Measurements from ENCODE around the gene PARP16. TPM values are rescaled to one million over a fixed set of nuclear protein-coding genes. Genes with fewer than 3 reads are reported as not detected.

PARP16 gene
- total RNA-seq, 1 experiment from 2014 or later: 9.7 TPM

DNA sequence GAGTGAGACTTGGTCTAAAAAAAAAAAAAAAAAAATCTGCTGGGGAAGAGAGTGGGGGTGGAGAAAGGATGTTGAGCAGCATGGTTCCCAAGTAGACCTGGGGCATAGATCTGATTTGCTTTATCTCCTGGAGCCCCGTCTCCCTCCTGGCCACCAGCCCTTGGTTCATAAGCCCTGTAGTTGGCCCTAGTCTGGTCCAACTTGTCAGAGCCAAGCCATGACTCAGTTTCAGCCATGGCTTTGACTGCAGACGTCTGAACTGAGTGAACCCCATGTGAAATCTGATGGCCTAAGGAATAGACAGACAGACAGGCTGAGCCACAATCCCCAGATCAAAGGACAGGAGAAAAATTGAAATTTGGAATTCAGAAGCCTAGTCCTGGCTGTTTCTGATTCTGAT is 73.4 kb downstream of the PARP16 start:
- CTCF ChIA-PET: no interaction called here
- Histone ChIP-seq H2AFZ (ENCODE audit: low read depth, low read length, poor library complexity, severe bottlenecking) (no peak overlapping the region), H4K20me1 (ENCODE audit: insufficient read depth) (no peaks in the 10 kb centered on the region), H3K79me2 (ENCODE audit: insufficient read depth, low read length) (no peaks in the 10 kb centered on the region), H3K9ac (ENCODE audit: low read length) (no peak overlapping the region), H3K4me3 (replicated peaks in 1 of 2; ENCODE audit: low read depth in 1 of 2, low read length in 2 of 2) (no peak overlapping the region), H3K27ac (ENCODE audit: low read depth, low read length) (no peak overlapping the region), H3K9me2 (ENCODE audit: insufficient read depth) (0 out of 2 replicates have a peak, but pooled peaks cover 2% of the 10 kb centered on the region), H3K27me3 (ENCODE audit: insufficient read depth, low read length) (no peaks in the 10 kb centered on the region), H3K4me2 (ENCODE audit: low read length) (no peak overlapping the region), H3K36me3 (ENCODE audit: control insufficient read depth in 1 of 2, insufficient read depth in 2 of 2, low read length in 2 of 2) (no peaks in the 10 kb centered on the region), H3K4me1 (ENCODE audit: control insufficient read depth in 1 of 2, insufficient read depth in 2 of 2, low read length in 2 of 2) (peaks cover 2 to 8% of the 10 kb centered on the region in 2 experiments; a peak in 1 of 4 replicates), H3K9me3 (ENCODE audit: control insufficient read depth in 1 of 2, insufficient read depth in 1 of 2, low read depth in 1 of 2, low read length in 2 of 2) (no peaks in the 10 kb centered on the region)
- intact Hi-C loops (cut with micrococcal nuclease): no loop called here
- no TSS peak for BruUV-seq (replicated peaks)
- ATAC-seq (no peak), DNase-seq (ENCODE audit: low read depth, low spot score) (no peak)
- RAD21 ChIA-PET (ENCODE audit: low non-redundant PET in 1 of 2, low total read pairs in 2 of 2, uncharacterized antibody in 2 of 2, unreplicated experiment in 2 of 2): no interaction called here
- TF ChIP-seq, protein P1, sequence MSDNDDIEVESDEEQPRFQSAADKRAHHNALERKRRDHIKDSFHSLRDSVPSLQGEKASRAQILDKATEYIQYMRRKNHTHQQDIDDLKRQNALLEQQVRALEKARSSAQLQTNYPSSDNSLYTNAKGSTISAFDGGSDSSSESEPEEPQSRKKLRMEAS (IDR thresholded peaks at IDR 0.05): no peak
- no peak for TF ChIP-seq CEBPB (IDR thresholded peaks at IDR 0.05; ENCODE audit: low read depth)
- no peak for TF ChIP-seq SP1 (IDR thresholded peaks at IDR 0.05; ENCODE audit: low read depth)
- no peak for TF ChIP-seq CBX3 (IDR thresholded peaks at IDR 0.05; ENCODE audit: low read depth)
- no peak for TF ChIP-seq RAD21 (IDR thresholded peaks at IDR 0.05; ENCODE audit: low read depth)
- TF ChIP-seq YY1 (IDR thresholded peaks at IDR 0.05; ENCODE audit: extremely low read depth, insufficient replicate concordance, low read depth, low read length): no peak
- TF ChIP-seq POLR2AphosphoS5 (IDR thresholded peaks at IDR 0.05; ENCODE audit: low read depth, low read length): no peak
- POLR2A ChIA-PET: no interaction called here

DNA sequence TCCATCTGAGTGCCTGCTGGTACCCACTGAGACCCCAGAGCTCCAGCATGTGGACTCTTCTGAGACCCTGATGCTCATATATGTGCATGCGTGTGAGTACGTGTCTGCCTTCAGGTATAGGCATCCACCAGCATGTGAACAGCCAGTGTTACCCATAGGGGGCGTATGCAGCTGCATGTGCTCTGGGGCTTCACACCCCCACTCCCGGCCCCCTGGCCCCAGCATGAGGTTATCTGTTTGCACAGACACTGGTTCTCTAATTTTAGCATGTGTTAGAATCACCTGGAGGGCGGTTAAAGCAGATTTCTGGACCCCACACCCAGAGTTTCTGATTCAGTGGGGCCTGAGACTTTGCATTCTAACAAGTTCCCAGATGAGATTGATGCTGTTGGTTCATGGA is 74.6 kb downstream of the PARP16 start:
- H3K4me1 ChIP-seq (ENCODE audit: control insufficient read depth in 1 of 2, insufficient read depth in 2 of 2, low read length in 2 of 2): peaks cover 2 to 8% of the 10 kb centered on the region in 2 experiments; a peak in 1 of 4 replicates
- 0 out of 2 replicates have a peak, but pooled peaks cover 2% of the 10 kb centered on the region for H3K9me2 ChIP-seq (ENCODE audit: insufficient read depth)
- no peaks in the 10 kb centered on the region for H3K79me2 ChIP-seq (ENCODE audit: insufficient read depth, low read length)
- H4K20me1 ChIP-seq (ENCODE audit: insufficient read depth): no peaks in the 10 kb centered on the region
- DNase-seq (ENCODE audit: low read depth, low spot score) (no peak), ATAC-seq (peak; percentile 89)
- no peak overlapping the region for H3K4me3 ChIP-seq (replicated peaks in 1 of 2; ENCODE audit: low read depth in 1 of 2, low read length in 2 of 2)
- intact Hi-C loops (cut with micrococcal nuclease): no loop called here
- H3K9me3 ChIP-seq (ENCODE audit: control insufficient read depth in 1 of 2, insufficient read depth in 1 of 2, low read depth in 1 of 2, low read length in 2 of 2): no peaks in the 10 kb centered on the region
- H3K9ac ChIP-seq (ENCODE audit: low read length): no peak overlapping the region
- no peak overlapping the region for H3K27ac ChIP-seq (ENCODE audit: low read depth, low read length)
- ChIA-PET CTCF (interaction anchor here (1.8 kb wide), 1 partner anchor 11 kb away, joined by 7 read pairs; no protein-coding TSS in a partner anchor), POLR2A (interaction anchor here (1.4 kb wide), 1 partner anchor 93 kb away, joined by 4 read pairs; the partner anchor contains the start of gene RNU5B-1), RAD21 (ENCODE audit: low non-redundant PET in 1 of 2, low total read pairs in 2 of 2, uncharacterized antibody in 2 of 2, unreplicated experiment in 2 of 2) (no interaction called here)
- no peaks in the 10 kb centered on the region for H3K27me3 ChIP-seq (ENCODE audit: insufficient read depth, low read length)
- no TSS peak for BruUV-seq (replicated peaks)
- no peak overlapping the region for H3K4me2 ChIP-seq (ENCODE audit: low read length)
- no peak overlapping the region for H2AFZ ChIP-seq (ENCODE audit: low read depth, low read length, poor library complexity, severe bottlenecking)
- no peaks in the 10 kb centered on the region for H3K36me3 ChIP-seq (ENCODE audit: control insufficient read depth in 1 of 2, insufficient read depth in 2 of 2, low read length in 2 of 2)
- TF ChIP-seq CEBPB (IDR thresholded peaks at IDR 0.05; ENCODE audit: low read depth) (no peak), CBX3 (IDR thresholded peaks at IDR 0.05; ENCODE audit: low read depth) (peak; percentile 33; the same call in 1 of the 2 replicates), ELF1 (IDR thresholded peaks at IDR 0.05; ENCODE audit: borderline replicate concordance, low read depth) (no peak), EZH2phosphoT487 (IDR thresholded peaks at IDR 0.05; ENCODE audit: borderline replicate concordance) (no peak), FOSL1 (IDR thresholded peaks at IDR 0.05; ENCODE audit: low read depth) (no peak), SP1 (IDR thresholded peaks at IDR 0.05; ENCODE audit: low read depth) (no peak)
- TF ChIP-seq, protein P2, sequence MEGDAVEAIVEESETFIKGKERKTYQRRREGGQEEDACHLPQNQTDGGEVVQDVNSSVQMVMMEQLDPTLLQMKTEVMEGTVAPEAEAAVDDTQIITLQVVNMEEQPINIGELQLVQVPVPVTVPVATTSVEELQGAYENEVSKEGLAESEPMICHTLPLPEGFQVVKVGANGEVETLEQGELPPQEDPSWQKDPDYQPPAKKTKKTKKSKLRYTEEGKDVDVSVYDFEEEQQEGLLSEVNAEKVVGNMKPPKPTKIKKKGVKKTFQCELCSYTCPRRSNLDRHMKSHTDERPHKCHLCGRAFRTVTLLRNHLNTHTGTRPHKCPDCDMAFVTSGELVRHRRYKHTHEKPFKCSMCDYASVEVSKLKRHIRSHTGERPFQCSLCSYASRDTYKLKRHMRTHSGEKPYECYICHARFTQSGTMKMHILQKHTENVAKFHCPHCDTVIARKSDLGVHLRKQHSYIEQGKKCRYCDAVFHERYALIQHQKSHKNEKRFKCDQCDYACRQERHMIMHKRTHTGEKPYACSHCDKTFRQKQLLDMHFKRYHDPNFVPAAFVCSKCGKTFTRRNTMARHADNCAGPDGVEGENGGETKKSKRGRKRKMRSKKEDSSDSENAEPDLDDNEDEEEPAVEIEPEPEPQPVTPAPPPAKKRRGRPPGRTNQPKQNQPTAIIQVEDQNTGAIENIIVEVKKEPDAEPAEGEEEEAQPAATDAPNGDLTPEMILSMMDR (IDR thresholded peaks at IDR 0.05 in 2 of 3, conservative IDR thresholded peaks at IDR 0.05 in 1 of 3; ENCODE audit: borderline replicate concordance in 1 of 3, insufficient read depth in 1 of 3, low read depth in 2 of 3, low read length in 2 of 3): peak; percentile 38 to 86 (median 83); a peak in 5 of 6 replicates
- TF ChIP-seq, protein P1 (IDR thresholded peaks at IDR 0.05): peak; percentile 84
- TF ChIP-seq, protein P3, sequence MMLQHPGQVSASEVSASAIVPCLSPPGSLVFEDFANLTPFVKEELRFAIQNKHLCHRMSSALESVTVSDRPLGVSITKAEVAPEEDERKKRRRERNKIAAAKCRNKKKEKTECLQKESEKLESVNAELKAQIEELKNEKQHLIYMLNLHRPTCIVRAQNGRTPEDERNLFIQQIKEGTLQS (IDR thresholded peaks at IDR 0.05): no peak

Measured in HCT116 (cell line).